ENCODE measurements around the gene MAP7.

The MAP7 gene

GRCh38 chr6:136466777-136467176 is 83.4 kb downstream of the MAP7 start:
- no peak for TF ChIP-seq CTCF (IDR thresholded peaks at IDR 0.05; ENCODE audit: low read depth, low read length, missing control alignments)
- H3K27ac ChIP-seq, result no peak overlapping the region
- no peak for DNase-seq
- in situ Hi-C loops (cut with HindIII; ENCODE audit: low pct_ligation_motif_present, low sequenced_read_pairs), result no loop called here
- no peaks in the 10 kb centered on the region for H3K36me3 ChIP-seq (replicated peaks)
- H3K4me3 ChIP-seq (ENCODE audit: low read depth, low read length), result no peak overlapping the region
- H3K27me3 ChIP-seq (replicated peaks), result peaks cover 2% of the 10 kb centered on the region

GRCh38 chr6:136465766-136466303 is 84.4 kb downstream of the MAP7 start:
- in situ Hi-C loops (cut with HindIII; ENCODE audit: low pct_ligation_motif_present, low sequenced_read_pairs), result no loop called here
- no peak for TF ChIP-seq CTCF (IDR thresholded peaks at IDR 0.05; ENCODE audit: low read depth, low read length, missing control alignments)
- no peak for DNase-seq
- H3K27me3 ChIP-seq (replicated peaks), result peaks cover 2% of the 10 kb centered on the region
- no peaks in the 10 kb centered on the region for H3K36me3 ChIP-seq (replicated peaks)
- H3K4me3 ChIP-seq (ENCODE audit: low read depth, low read length), result no peak overlapping the region
- H3K27ac ChIP-seq, result no peak overlapping the region

- in situ Hi-C loops (cut with HindIII; ENCODE audit: low pct_ligation_motif_present, low sequenced_read_pairs), result no loop called here
- H3K4me3 ChIP-seq (ENCODE audit: low read depth, low read length), result no peak overlapping the region
- no peaks in the 10 kb centered on the region for H3K36me3 ChIP-seq (replicated peaks)
- no peak overlapping the region for H3K27ac ChIP-seq
- TF ChIP-seq CTCF (IDR thresholded peaks at IDR 0.05; ENCODE audit: low read depth, low read length, missing control alignments), result no peak
- peaks cover 2% of the 10 kb centered on the region for H3K27me3 ChIP-seq (replicated peaks)
- no peak for DNase-seq
These were observed 85.3 kb downstream of the MAP7 start for GRCh38 chr6:136464874-136465273.

GRCh38 chr6:136464148-136464547 is 86.1 kb downstream of the MAP7 start:
- peaks cover 2% of the 10 kb centered on the region for H3K27me3 ChIP-seq (replicated peaks)
- H3K36me3 ChIP-seq (replicated peaks), result no peaks in the 10 kb centered on the region
- no peak overlapping the region for H3K27ac ChIP-seq
- no peak for DNase-seq
- no peak for TF ChIP-seq CTCF (IDR thresholded peaks at IDR 0.05; ENCODE audit: low read depth, low read length, missing control alignments)
- no peak overlapping the region for H3K4me3 ChIP-seq (ENCODE audit: low read depth, low read length)
- in situ Hi-C loops (cut with HindIII; ENCODE audit: low pct_ligation_motif_present, low sequenced_read_pairs), result no loop called here

GRCh38 chr6:136463743-136464142 is 86.5 kb downstream of the MAP7 start:
- in situ Hi-C loops (cut with HindIII; ENCODE audit: low pct_ligation_motif_present, low sequenced_read_pairs), result no loop called here
- Histone ChIP-seq H3K27ac (no peak overlapping the region), H3K27me3 (replicated peaks) (peaks cover 2% of the 10 kb centered on the region), H3K36me3 (replicated peaks) (no peaks in the 10 kb centered on the region), H3K4me3 (ENCODE audit: low read depth, low read length) (no peak overlapping the region)
- TF ChIP-seq CTCF (IDR thresholded peaks at IDR 0.05; ENCODE audit: low read depth, low read length, missing control alignments), result no peak
- DNase-seq, result no peak

GRCh38 chr6:136446579-136447187 is 103.5 kb downstream of the MAP7 start:
- Histone ChIP-seq H3K36me3 (replicated peaks) (no peaks in the 10 kb centered on the region), H3K4me3 (ENCODE audit: low read depth, low read length) (no peak overlapping the region), H3K27ac (no peak overlapping the region), H3K27me3 (replicated peaks) (no peaks in the 10 kb centered on the region)
- no peak for DNase-seq
- TF ChIP-seq CTCF (IDR thresholded peaks at IDR 0.05; ENCODE audit: low read depth, low read length, missing control alignments), result no peak
- in situ Hi-C loops (cut with HindIII; ENCODE audit: low pct_ligation_motif_present, low sequenced_read_pairs), result no loop called here

Data from brain microvascular endothelial cell (primary cell).